SK-N-SH (cell line): ENCODE data around the gene MAN1B1.
"Not testable (repeated sequence)": the region's sequence is repeated elsewhere in the genome, so short reads cannot be mapped to it uniquely, and the experiment has no call there.

Experiments
- CHD2 ChIP-seq: fragments of 150-350 bp; IDR thresholded peaks from 2 replicates; pipeline ENCODE4 v1.6.1; 2018; ENCODE audit warnings: low read length; ENCODE audit not compliant: partially characterized antibody
- MAX ChIP-seq: IDR thresholded peaks from 2 replicates; pipeline ENCODE4 v1.4.0; 2012; ENCODE audit warnings: low read depth
- NRF1 ChIP-seq: IDR thresholded peaks from 2 replicates; pipeline ENCODE4 v1.6.1; 2012; ENCODE audit warnings: low read depth, mild to moderate bottlenecking, low read length
- POLR2AphosphoS5 ChIP-seq: IDR thresholded peaks from 2 replicates; pipeline ENCODE4 v1.6.1; 2012; ENCODE audit warnings: low read depth, low read length
- RAD21 ChIP-seq: IDR thresholded peaks from 2 replicates; pipeline ENCODE4 v1.6.1; 2012; ENCODE audit warnings: mild to moderate bottlenecking, low read length
- REST ChIP-seq: IDR thresholded peaks from 2 replicates; pipeline ENCODE4 v1.6.1; 2012; ENCODE audit warnings: mild to moderate bottlenecking, low read depth, low read length, moderate library complexity
- YY1 ChIP-seq: IDR thresholded peaks from 2 replicates; pipeline ENCODE4 v1.4.0; 2012; ENCODE audit warnings: low read depth, mild to moderate bottlenecking
- TF ChIP-seq, protein P1 (sequence below): fragments of 200-600 bp; sonication (generic); IDR thresholded peaks from 2 replicates; pipeline ENCODE4 v1.6.1; 2017; ENCODE audit warnings: antibody characterized with exemption, mild to moderate bottlenecking, moderate library complexity

- TF ChIP-seq, protein P1, sequence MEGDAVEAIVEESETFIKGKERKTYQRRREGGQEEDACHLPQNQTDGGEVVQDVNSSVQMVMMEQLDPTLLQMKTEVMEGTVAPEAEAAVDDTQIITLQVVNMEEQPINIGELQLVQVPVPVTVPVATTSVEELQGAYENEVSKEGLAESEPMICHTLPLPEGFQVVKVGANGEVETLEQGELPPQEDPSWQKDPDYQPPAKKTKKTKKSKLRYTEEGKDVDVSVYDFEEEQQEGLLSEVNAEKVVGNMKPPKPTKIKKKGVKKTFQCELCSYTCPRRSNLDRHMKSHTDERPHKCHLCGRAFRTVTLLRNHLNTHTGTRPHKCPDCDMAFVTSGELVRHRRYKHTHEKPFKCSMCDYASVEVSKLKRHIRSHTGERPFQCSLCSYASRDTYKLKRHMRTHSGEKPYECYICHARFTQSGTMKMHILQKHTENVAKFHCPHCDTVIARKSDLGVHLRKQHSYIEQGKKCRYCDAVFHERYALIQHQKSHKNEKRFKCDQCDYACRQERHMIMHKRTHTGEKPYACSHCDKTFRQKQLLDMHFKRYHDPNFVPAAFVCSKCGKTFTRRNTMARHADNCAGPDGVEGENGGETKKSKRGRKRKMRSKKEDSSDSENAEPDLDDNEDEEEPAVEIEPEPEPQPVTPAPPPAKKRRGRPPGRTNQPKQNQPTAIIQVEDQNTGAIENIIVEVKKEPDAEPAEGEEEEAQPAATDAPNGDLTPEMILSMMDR, result not testable (repeated sequence)
- TF ChIP-seq POLR2AphosphoS5, REST, MAX, CHD2, NRF1, RAD21, YY1: not testable (repeated sequence)
Measured at GRCh38 chr9:137122796-137123467, 36.1 kb downstream of the MAN1B1 start.
